Measurements from ENCODE around the gene ZNF74. TPM values are rescaled to one million over a fixed set of nuclear protein-coding genes. Genes with fewer than 3 reads are reported as not detected.
A peak's percentile ranks its signal among the peaks of the same experiment; 100 is the strongest.

ZNF74 gene
- total and polyA plus RNA-seq, 10 donors = 3.4 to 11.7 (median 6.6) TPM

GRCh38 chr22:20441631-20442484 lies 47.9 kb downstream of the ZNF74 start:
- peak overlapping the region in 5 of 8 donors; percentile 31 to 54 (median 40) for H3K27ac ChIP-seq

GRCh38 chr22:20442485-20443284 lies 48.7 kb downstream of the ZNF74 start:
- TF ChIP-seq POLR2A (IDR thresholded peaks at IDR 0.05) (no peak), POLR2AphosphoS5 (IDR thresholded peaks at IDR 0.05) (no peak)
- 66 to 80% (median 80%) methylated on average over 7 of the region's 7 CpGs for WGBS, 5 donors
- DNase-seq = peak; percentile 55
- H3K36me3 ChIP-seq = peaks cover 0 to 66% (median 36%) of the 10 kb centered on the region in 6 donors
- no peak overlapping the region for H3K4me3 ChIP-seq
- H3K27me3 ChIP-seq (replicated peaks in 1 of 7) = peaks cover 0 to 14% (median 8%) of the 10 kb centered on the region in 7 donors
- no peaks in the 10 kb centered on the region for H3K9me3 ChIP-seq
- H3K27ac ChIP-seq = peak overlapping the region in 5 of 8 donors; percentile 31 to 54 (median 40)
- peaks cover 0 to 41% (median 18%) of the 10 kb centered on the region in 6 donors for H3K4me1 ChIP-seq
- intact Hi-C loops (cut with DNase I; ENCODE audit: low total_unique reads) = no loop called here

More at GRCh38 chr22:20441631-20442484, 47.9 kb downstream of the ZNF74 start:
- H3K4me1 ChIP-seq = peaks cover 0 to 47% (median 25%) of the 10 kb centered on the region in 6 donors
- H3K9me3 ChIP-seq = no peaks in the 10 kb centered on the region
- intact Hi-C loops (cut with DNase I; ENCODE audit: low total_unique reads) = no loop called here
- peaks cover 0 to 62% (median 36%) of the 10 kb centered on the region in 6 donors for H3K36me3 ChIP-seq
- TF ChIP-seq, protein P1, sequence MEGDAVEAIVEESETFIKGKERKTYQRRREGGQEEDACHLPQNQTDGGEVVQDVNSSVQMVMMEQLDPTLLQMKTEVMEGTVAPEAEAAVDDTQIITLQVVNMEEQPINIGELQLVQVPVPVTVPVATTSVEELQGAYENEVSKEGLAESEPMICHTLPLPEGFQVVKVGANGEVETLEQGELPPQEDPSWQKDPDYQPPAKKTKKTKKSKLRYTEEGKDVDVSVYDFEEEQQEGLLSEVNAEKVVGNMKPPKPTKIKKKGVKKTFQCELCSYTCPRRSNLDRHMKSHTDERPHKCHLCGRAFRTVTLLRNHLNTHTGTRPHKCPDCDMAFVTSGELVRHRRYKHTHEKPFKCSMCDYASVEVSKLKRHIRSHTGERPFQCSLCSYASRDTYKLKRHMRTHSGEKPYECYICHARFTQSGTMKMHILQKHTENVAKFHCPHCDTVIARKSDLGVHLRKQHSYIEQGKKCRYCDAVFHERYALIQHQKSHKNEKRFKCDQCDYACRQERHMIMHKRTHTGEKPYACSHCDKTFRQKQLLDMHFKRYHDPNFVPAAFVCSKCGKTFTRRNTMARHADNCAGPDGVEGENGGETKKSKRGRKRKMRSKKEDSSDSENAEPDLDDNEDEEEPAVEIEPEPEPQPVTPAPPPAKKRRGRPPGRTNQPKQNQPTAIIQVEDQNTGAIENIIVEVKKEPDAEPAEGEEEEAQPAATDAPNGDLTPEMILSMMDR (IDR thresholded peaks at IDR 0.05 in 8 of 11, conservative IDR thresholded peaks at IDR 0.05 in 3 of 11) = no peak
- TF ChIP-seq POLR2A (IDR thresholded peaks at IDR 0.05) (no peak), POLR2AphosphoS5 (IDR thresholded peaks at IDR 0.05) (no peak)
- H3K27me3 ChIP-seq (replicated peaks in 1 of 7) = peaks cover 0 to 22% (median 16%) of the 10 kb centered on the region in 7 donors
- no peak overlapping the region for H3K4me3 ChIP-seq
- 68 to 91% (median 84%) methylated on average over 13 to 21 of the region's 21 CpGs for WGBS, 5 donors
- peak; percentile 61 for DNase-seq

- DNase-seq = peak; percentile 6
- TF ChIP-seq POLR2AphosphoS5 (IDR thresholded peaks at IDR 0.05) (no peak), POLR2A (IDR thresholded peaks at IDR 0.05) (no peak)
- TF ChIP-seq, protein P1 (IDR thresholded peaks at IDR 0.05 in 8 of 11, conservative IDR thresholded peaks at IDR 0.05 in 3 of 11) = no peak
- Histone ChIP-seq H3K4me3 (no peak overlapping the region), H3K36me3 (peaks cover 0 to 66% (median 36%) of the 10 kb centered on the region in 6 donors), H3K9me3 (no peaks in the 10 kb centered on the region), H3K27me3 (replicated peaks in 1 of 7) (no peaks in the 10 kb centered on the region), H3K27ac (no peak overlapping the region), H3K4me1 (peaks cover 0 to 24% (median 3%) of the 10 kb centered on the region in 6 donors)
- intact Hi-C loops (cut with DNase I; ENCODE audit: low total_unique reads) = no loop called here
- WGBS, 5 donors = 95 to 98% (median 97%) methylated on average over 4 of the region's 4 CpGs
Observed at GRCh38 chr22:20444325-20444724, 50.4 kb downstream of the ZNF74 start.

- 95 to 98% (median 96%) methylated on average over 21 of the region's 21 CpGs for WGBS, 5 donors
- H3K4me1 ChIP-seq = peaks cover 0 to 12% (median 2%) of the 10 kb centered on the region in 6 donors
Observed at GRCh38 chr22:20446383-20446970, 52.5 kb downstream of the ZNF74 start.

More at GRCh38 chr22:20446383-20446970, 52.5 kb downstream of the ZNF74 start:
- intact Hi-C loops (cut with DNase I; ENCODE audit: low total_unique reads) = no loop called here
- Histone ChIP-seq H3K27ac (no peak overlapping the region), H3K27me3 (replicated peaks in 1 of 7) (no peaks in the 10 kb centered on the region), H3K9me3 (no peaks in the 10 kb centered on the region), H3K4me3 (no peak overlapping the region), H3K36me3 (peaks cover 0 to 75% (median 40%) of the 10 kb centered on the region in 6 donors)
- TF ChIP-seq POLR2AphosphoS5 (IDR thresholded peaks at IDR 0.05) (peak in 1 of 3 donors; percentile 7), POLR2A (IDR thresholded peaks at IDR 0.05) (no peak)
- peak; percentile 64 for DNase-seq

Measured in spleen (tissue), 11 donors.